ENCODE measurements around the gene G6PC2.
"Not testable (repeated sequence)": the region's sequence is repeated elsewhere in the genome, so short reads cannot be mapped to it uniquely, and the experiment has no call there.

The G6PC2 gene

GRCh38 chr2:168882163-168882562, 18.9 kb upstream of the G6PC2 start:
- not testable (repeated sequence) for H3K27ac ChIP-seq (ENCODE audit: low read depth, low read length); H3K9me3 ChIP-seq (ENCODE audit: control insufficient read depth, insufficient read depth, low read length); H3K4me3 ChIP-seq (ENCODE audit: low read depth, low read length); H3K9ac ChIP-seq (ENCODE audit: low read depth, low read length); H3K27me3 ChIP-seq (ENCODE audit: control insufficient read depth, insufficient read depth, low read length); H3K4me1 ChIP-seq (ENCODE audit: control insufficient read depth, insufficient read depth, low read length)
- H3K36me3 ChIP-seq (ENCODE audit: control insufficient read depth, insufficient read depth, low read length) = peaks cover 25% of the 10 kb centered on the region

- Histone ChIP-seq H3K27me3 (ENCODE audit: control insufficient read depth, insufficient read depth, low read length) (no peaks in the 10 kb centered on the region), H3K4me3 (ENCODE audit: low read depth, low read length) (no peak overlapping the region), H3K9ac (ENCODE audit: low read depth, low read length) (no peak overlapping the region), H3K9me3 (ENCODE audit: control insufficient read depth, insufficient read depth, low read length) (no peaks in the 10 kb centered on the region), H3K36me3 (ENCODE audit: control insufficient read depth, insufficient read depth, low read length) (peaks cover 37% of the 10 kb centered on the region), H3K4me1 (ENCODE audit: control insufficient read depth, insufficient read depth, low read length) (peaks cover 6% of the 10 kb centered on the region; the same call in 1 of the 2 replicates), H3K27ac (ENCODE audit: low read depth, low read length) (no peak overlapping the region)
These were observed 16.1 kb upstream of the G6PC2 start for GRCh38 chr2:168884975-168885374.

GRCh38 chr2:168889635-168890005, 11.5 kb upstream of the G6PC2 start:
- peak overlapping the region; percentile 84 for H3K4me3 ChIP-seq (ENCODE audit: low read depth, low read length)
- H3K36me3 ChIP-seq (ENCODE audit: control insufficient read depth, insufficient read depth, low read length) = peaks cover 29% of the 10 kb centered on the region
- H3K9ac ChIP-seq (ENCODE audit: low read depth, low read length) = peak overlapping the region; percentile 58; the same call in 1 of the 2 replicates
- no peak overlapping the region for H3K27ac ChIP-seq (ENCODE audit: low read depth, low read length)
- H3K9me3 ChIP-seq (ENCODE audit: control insufficient read depth, insufficient read depth, low read length) = no peaks in the 10 kb centered on the region
- H3K4me1 ChIP-seq (ENCODE audit: control insufficient read depth, insufficient read depth, low read length) = peaks cover 10% of the 10 kb centered on the region
- peaks cover 3% of the 10 kb centered on the region; the same call in 1 of the 2 replicates for H3K27me3 ChIP-seq (ENCODE audit: control insufficient read depth, insufficient read depth, low read length)

- peaks cover 3% of the 10 kb centered on the region; the same call in 1 of the 2 replicates for H3K27me3 ChIP-seq (ENCODE audit: control insufficient read depth, insufficient read depth, low read length)
- H3K36me3 ChIP-seq (ENCODE audit: control insufficient read depth, insufficient read depth, low read length) = peaks cover 27% of the 10 kb centered on the region
- peak within 1 kb of the TSS; percentile 84 for H3K4me3 ChIP-seq (ENCODE audit: low read depth, low read length)
- H3K4me1 ChIP-seq (ENCODE audit: control insufficient read depth, insufficient read depth, low read length) = peaks cover 10% of the 10 kb centered on the region
- H3K27ac ChIP-seq (ENCODE audit: low read depth, low read length) = no peak within 1 kb of the TSS
- no peaks in the 10 kb centered on the region for H3K9me3 ChIP-seq (ENCODE audit: control insufficient read depth, insufficient read depth, low read length)
- H3K9ac ChIP-seq (ENCODE audit: low read depth, low read length) = peak within 1 kb of the TSS; percentile 58; the same call in 1 of the 2 replicates
These were observed 10.9 kb upstream of the G6PC2 start, which contains the start of gene SPC25 for GRCh38 chr2:168890006-168890782. Gene SPC25 (minus strand): TSS chr2:168890430. CDS start chr2:168889519, 911 bp downstream.

- Histone ChIP-seq H3K27me3 (ENCODE audit: control insufficient read depth, insufficient read depth, low read length) (peaks cover 3% of the 10 kb centered on the region; the same call in 1 of the 2 replicates), H3K27ac (ENCODE audit: low read depth, low read length) (no peak overlapping the region), H3K9me3 (ENCODE audit: control insufficient read depth, insufficient read depth, low read length) (no peaks in the 10 kb centered on the region), H3K9ac (ENCODE audit: low read depth, low read length) (no peak overlapping the region), H3K4me3 (ENCODE audit: low read depth, low read length) (no peak overlapping the region), H3K4me1 (ENCODE audit: control insufficient read depth, insufficient read depth, low read length) (peaks cover 10% of the 10 kb centered on the region), H3K36me3 (ENCODE audit: control insufficient read depth, insufficient read depth, low read length) (peaks cover 12% of the 10 kb centered on the region)
These were observed 8.8 kb upstream of the G6PC2 start for GRCh38 chr2:168892327-168892726.

- Histone ChIP-seq H3K4me1 (ENCODE audit: control insufficient read depth, insufficient read depth, low read length) (peaks cover 9% of the 10 kb centered on the region), H3K9me3 (ENCODE audit: control insufficient read depth, insufficient read depth, low read length) (no peaks in the 10 kb centered on the region), H3K36me3 (ENCODE audit: control insufficient read depth, insufficient read depth, low read length) (no peaks in the 10 kb centered on the region), H3K27ac (ENCODE audit: low read depth, low read length) (no peak overlapping the region), H3K4me3 (ENCODE audit: low read depth, low read length) (no peak overlapping the region), H3K27me3 (ENCODE audit: control insufficient read depth, insufficient read depth, low read length) (peaks cover 3% of the 10 kb centered on the region; the same call in 1 of the 2 replicates), H3K9ac (ENCODE audit: low read depth, low read length) (no peak overlapping the region)
These were observed 7.0 kb upstream of the G6PC2 start for GRCh38 chr2:168894101-168894500.

GRCh38 chr2:168894720-168895119, 6.4 kb upstream of the G6PC2 start:
- Histone ChIP-seq H3K9ac (ENCODE audit: low read depth, low read length) (no peak overlapping the region), H3K27ac (ENCODE audit: low read depth, low read length) (no peak overlapping the region), H3K36me3 (ENCODE audit: control insufficient read depth, insufficient read depth, low read length) (no peaks in the 10 kb centered on the region), H3K4me3 (ENCODE audit: low read depth, low read length) (no peak overlapping the region), H3K4me1 (ENCODE audit: control insufficient read depth, insufficient read depth, low read length) (peaks cover 4% of the 10 kb centered on the region; the same call in 1 of the 2 replicates), H3K27me3 (ENCODE audit: control insufficient read depth, insufficient read depth, low read length) (peaks cover 3% of the 10 kb centered on the region; the same call in 1 of the 2 replicates), H3K9me3 (ENCODE audit: control insufficient read depth, insufficient read depth, low read length) (no peaks in the 10 kb centered on the region)

GRCh38 chr2:168895771-168896170, 5.3 kb upstream of the G6PC2 start:
- Histone ChIP-seq H3K4me1 (ENCODE audit: control insufficient read depth, insufficient read depth, low read length) (peaks cover under 1% of the 10 kb centered on the region; the same call in 1 of the 2 replicates), H3K36me3 (ENCODE audit: control insufficient read depth, insufficient read depth, low read length) (no peaks in the 10 kb centered on the region), H3K9ac (ENCODE audit: low read depth, low read length) (no peak overlapping the region), H3K4me3 (ENCODE audit: low read depth, low read length) (no peak overlapping the region), H3K9me3 (ENCODE audit: control insufficient read depth, insufficient read depth, low read length) (no peaks in the 10 kb centered on the region), H3K27ac (ENCODE audit: low read depth, low read length) (no peak overlapping the region), H3K27me3 (ENCODE audit: control insufficient read depth, insufficient read depth, low read length) (peaks cover 3% of the 10 kb centered on the region; the same call in 1 of the 2 replicates)

- Histone ChIP-seq H3K4me1 (ENCODE audit: control insufficient read depth, insufficient read depth, low read length) (no peaks in the 10 kb centered on the region), H3K9me3 (ENCODE audit: control insufficient read depth, insufficient read depth, low read length) (no peaks in the 10 kb centered on the region), H3K36me3 (ENCODE audit: control insufficient read depth, insufficient read depth, low read length) (no peaks in the 10 kb centered on the region), H3K9ac (ENCODE audit: low read depth, low read length) (no peak overlapping the region), H3K27ac (ENCODE audit: low read depth, low read length) (no peak overlapping the region), H3K4me3 (ENCODE audit: low read depth, low read length) (no peak overlapping the region), H3K27me3 (ENCODE audit: control insufficient read depth, insufficient read depth, low read length) (no peaks in the 10 kb centered on the region)
These were observed 4.3 kb upstream of the G6PC2 start for GRCh38 chr2:168896783-168897182.

- no peaks in the 10 kb centered on the region for H3K27me3 ChIP-seq (ENCODE audit: control insufficient read depth, insufficient read depth, low read length)
- H3K27ac ChIP-seq (ENCODE audit: low read depth, low read length) = no peak overlapping the region
These were observed 3.6 kb upstream of the G6PC2 start for GRCh38 chr2:168897449-168897848.

GRCh38 chr2:168903888-168904287, 2.8 kb downstream of the G6PC2 start:
- no peaks in the 10 kb centered on the region for H3K9me3 ChIP-seq (ENCODE audit: control insufficient read depth, insufficient read depth, low read length)
- H3K27ac ChIP-seq (ENCODE audit: low read depth, low read length) = no peak overlapping the region
- H3K36me3 ChIP-seq (ENCODE audit: control insufficient read depth, insufficient read depth, low read length) = no peaks in the 10 kb centered on the region
- no peak overlapping the region for H3K4me3 ChIP-seq (ENCODE audit: low read depth, low read length)
- no peaks in the 10 kb centered on the region for H3K27me3 ChIP-seq (ENCODE audit: control insufficient read depth, insufficient read depth, low read length)
- H3K4me1 ChIP-seq (ENCODE audit: control insufficient read depth, insufficient read depth, low read length) = peaks cover 32% of the 10 kb centered on the region
- no peak overlapping the region for H3K9ac ChIP-seq (ENCODE audit: low read depth, low read length)

More at GRCh38 chr2:168897449-168897848, 3.6 kb upstream of the G6PC2 start:
- no peak overlapping the region for H3K9ac ChIP-seq (ENCODE audit: low read depth, low read length)
- H3K4me1 ChIP-seq (ENCODE audit: control insufficient read depth, insufficient read depth, low read length) = no peaks in the 10 kb centered on the region
- no peaks in the 10 kb centered on the region for H3K36me3 ChIP-seq (ENCODE audit: control insufficient read depth, insufficient read depth, low read length)
- H3K9me3 ChIP-seq (ENCODE audit: control insufficient read depth, insufficient read depth, low read length) = no peaks in the 10 kb centered on the region
- H3K4me3 ChIP-seq (ENCODE audit: low read depth, low read length) = no peak overlapping the region

Measured in HUES48 (cell line).